PC-3 (cell line): ENCODE measurements around the gene CPLX3. TPM values are rescaled to one million over a fixed set of nuclear protein-coding genes. Genes with fewer than 3 reads are reported as not detected.

Source experiments
- ATAC-seq: fragments of 200-7000 bp; cut with Tn5 transposase; 2 replicates; pipeline ENCODE4 v1.9.1; 2020; ENCODE audit warnings: mild to moderate bottlenecking, moderate library complexity
- BruUV-seq: library from RNA; stranded (reverse); fragments of 400-500 nt; replicated peaks from 2 replicates; lab custom pipeline; 2021; lab: Mats Ljungman, UMichigan
- CTCF ChIA-PET: fragments of 300-600 bp; sonication (Branson Sonifier 250); formaldehyde crosslinking; loops from one replicate; lab custom pipeline; 2022; ENCODE audit warnings: antibody characterized with exemption; lab: Charles Lee
- POLR2A ChIA-PET: fragments of 300-600 bp; sonication (Branson Sonifier 250); formaldehyde crosslinking; loops from one replicate; lab custom pipeline; 2022; ENCODE audit warnings: antibody characterized with exemption; ENCODE audit not compliant: unreplicated experiment; lab: Charles Lee
- DNase-seq: peaks from one replicate; pipeline ENCODE4 v3.0.0-alpha.2; 2015
- H2AFZ ChIP-seq: fragments of 300-600 bp; sonication (generic); 2 replicates; pipeline ENCODE4 v1.6.0; 2016; ENCODE audit warnings: antibody characterized with exemption, low read length
- H3F3A ChIP-seq: fragments of 300-600 bp; sonication (generic); one replicate; pipeline ENCODE4 v1.6.0; 2017; ENCODE audit warnings: antibody characterized with exemption, low read length, control low read depth, mild to moderate bottlenecking; ENCODE audit not compliant: unreplicated experiment
- H3K27ac ChIP-seq: fragments of 300-600 bp; sonication (generic); 2 replicates; pipeline ENCODE4 v1.5.1; 2016; ENCODE audit warnings: mild to moderate bottlenecking, low read length
- H3K27me3 ChIP-seq: fragments of 300-600 bp; sonication (generic); 2 replicates; pipeline ENCODE4 v1.6.1; 2016; ENCODE audit warnings: low read length, mixed read lengths
- H3K36me3 ChIP-seq: fragments of 300-600 bp; sonication (generic); 2 replicates; pipeline ENCODE4 v1.6.1; 2016; ENCODE audit warnings: low read depth, mixed run types, low read length, mixed read lengths
- H3K4me1 ChIP-seq: fragments of 300-600 bp; sonication (generic); 2 replicates; pipeline ENCODE4 v1.5.1; 2016; ENCODE audit warnings: low read length; ENCODE audit not compliant: insufficient read depth
- H3K4me2 ChIP-seq: fragments of 300-600 bp; sonication (generic); 2 replicates; pipeline ENCODE4 v1.6.0; 2016; ENCODE audit warnings: low read length
- H3K4me3 ChIP-seq: fragments of 300-600 bp; sonication (generic); 2 replicates; pipeline ENCODE4 v1.5.1; 2016; ENCODE audit warnings: mild to moderate bottlenecking, low read length, mixed read lengths
- H3K79me2 ChIP-seq: fragments of 300-600 bp; sonication (generic); 2 replicates; pipeline ENCODE4 v1.6.1; 2017; ENCODE audit warnings: low read length, mixed read lengths
- H3K9ac ChIP-seq: fragments of 300-600 bp; sonication (generic); 2 replicates; pipeline ENCODE4 v1.6.0; 2016; ENCODE audit warnings: mild to moderate bottlenecking, low read length
- H3K9me2 ChIP-seq: fragments of 300-600 bp; sonication (generic); replicated peaks from 2 replicates; pipeline ENCODE4 v1.6.1; 2016; ENCODE audit warnings: mixed run types, low read length, mixed read lengths
- H3K9me3 ChIP-seq: fragments of 300-600 bp; sonication (generic); 2 replicates; pipeline ENCODE4 v1.6.1; 2016; ENCODE audit warnings: low read length, mixed read lengths
- H4K20me1 ChIP-seq: fragments of 300-600 bp; sonication (generic); 2 replicates; pipeline ENCODE4 v1.6.1; 2016; ENCODE audit warnings: low read length, mixed read lengths
- CTCF ChIP-seq: fragments of 300-600 bp; sonication (generic); conservative IDR thresholded peaks from 2 replicates; pipeline ENCODE4 v1.5.1; 2017; ENCODE audit warnings: antibody characterized with exemption, low read depth, mild to moderate bottlenecking, low read length
- EZH2 ChIP-seq: fragments of 300-600 bp; sonication (generic); IDR thresholded peaks from one replicate; pipeline ENCODE4 v1.6.1; 2017; ENCODE audit warnings: antibody characterized with exemption, mild to moderate bottlenecking, low read length; ENCODE audit not compliant: unreplicated experiment
- EZH2phosphoT487 ChIP-seq: fragments of 300-600 bp; sonication (generic); IDR thresholded peaks from 2 replicates; pipeline ENCODE4 v1.6.1; 2018; ENCODE audit warnings: mild to moderate bottlenecking, antibody characterized with exemption, low read length, borderline replicate concordance
- intact Hi-C: fragments of 100-400 bp; cut with micrococcal nuclease; formaldehyde crosslinking; loops from 2 replicates; pipeline ENCODE4 v1.9.0; 2023
- total RNA-seq: library from RNA; depleted of rRNA; stranded (reverse); fragments of >200 nt; gene quantifications from 2 replicates; pipeline ENCODE4 v1.2.3, GENCODE V29; 2014

The CPLX3 gene
- total RNA-seq, 1 experiment from 2014 or later = not detected

GRCh38 chr15:74799255-74799855, 27.1 kb upstream of the CPLX3 start:
- Histone ChIP-seq H3K27ac (peak overlapping the region; percentile 38), H3K9ac (no peak overlapping the region), H3K4me1 (no peaks in the 10 kb centered on the region), H3K4me2 (no peak overlapping the region), H3K9me2 (no peaks in the 10 kb centered on the region), H4K20me1 (no peaks in the 10 kb centered on the region), H3K27me3 (no peaks in the 10 kb centered on the region), H3K79me2 (0 out of 2 replicates have a peak, but pooled peaks cover 3% of the 10 kb centered on the region), H3K36me3 (peaks cover 32% of the 10 kb centered on the region), H3F3A (no peaks in the 10 kb centered on the region), H3K9me3 (no peaks in the 10 kb centered on the region), H3K4me3 (no peak overlapping the region), H2AFZ (no peak overlapping the region)
- intact Hi-C loops = no loop called here
- DNase-seq (no peak), ATAC-seq (no peak)
- TF ChIP-seq EZH2phosphoT487 (no peak), EZH2 (no peak), CTCF (no peak)
- POLR2A ChIA-PET = no interaction called here
- BruUV-seq = no TSS peak
- CTCF ChIA-PET = no interaction called here

- peaks cover 32% of the 10 kb centered on the region for H3K36me3 ChIP-seq
- H3K4me1 ChIP-seq = no peaks in the 10 kb centered on the region
- 0 out of 2 replicates have a peak, but pooled peaks cover 3% of the 10 kb centered on the region for H3K79me2 ChIP-seq
- no peaks in the 10 kb centered on the region for H4K20me1 ChIP-seq
- CTCF ChIA-PET = no interaction called here
- H3K27me3 ChIP-seq = no peaks in the 10 kb centered on the region
- peak; percentile 74 for DNase-seq
- intact Hi-C loops = no loop called here
- POLR2A ChIA-PET = no interaction called here
- BruUV-seq = no TSS peak
- H3F3A ChIP-seq = no peaks in the 10 kb centered on the region
- no peaks in the 10 kb centered on the region for H3K9me2 ChIP-seq
- no peaks in the 10 kb centered on the region for H3K9me3 ChIP-seq
- H3K27ac ChIP-seq = peak overlapping the region; percentile 38
- no peak overlapping the region for H2AFZ ChIP-seq
- no peak overlapping the region for H3K9ac ChIP-seq
- no peak for TF ChIP-seq EZH2
- peak; percentile 90 for TF ChIP-seq CTCF
- H3K4me3 ChIP-seq = no peak overlapping the region
- H3K4me2 ChIP-seq = no peak overlapping the region
- ATAC-seq = peak; percentile 95
Observed at GRCh38 chr15:74799856-74800558, 26.4 kb upstream of the CPLX3 start.

GRCh38 chr15:74800559-74801094, 25.8 kb upstream of the CPLX3 start:
- no peak for DNase-seq
- POLR2A ChIA-PET = no interaction called here
- no peaks in the 10 kb centered on the region for H3K27me3 ChIP-seq

More at GRCh38 chr15:74800559-74801094, 25.8 kb upstream of the CPLX3 start:
- CTCF ChIA-PET = interaction anchor here (0.6 kb wide), 1 partner anchor 110 kb away, joined by 3 read pairs; no protein-coding TSS in a partner anchor
- Histone ChIP-seq H3K36me3 (peaks cover 32% of the 10 kb centered on the region), H3K4me3 (no peak overlapping the region), H2AFZ (no peak overlapping the region), H3K9me3 (no peaks in the 10 kb centered on the region), H3K4me2 (no peak overlapping the region), H3F3A (no peaks in the 10 kb centered on the region), H4K20me1 (no peaks in the 10 kb centered on the region), H3K4me1 (no peaks in the 10 kb centered on the region), H3K9me2 (no peaks in the 10 kb centered on the region), H3K27ac (no peak overlapping the region), H3K79me2 (no peaks in the 10 kb centered on the region), H3K9ac (no peak overlapping the region)
- intact Hi-C loops = no loop called here
- no TSS peak for BruUV-seq
- TF ChIP-seq EZH2phosphoT487 = no peak
- no peak for TF ChIP-seq EZH2
- no peak for TF ChIP-seq CTCF
- no peak for ATAC-seq
